Upper lobe of left lung (tissue), 6 donors: ENCODE data around the gene PCK2. TPM values are rescaled to one million over a fixed set of nuclear protein-coding genes. Genes with fewer than 3 reads are reported as not detected.

Source experiments
- ATAC-seq, 2 donors: fragments of 200-7000 bp; cut with Tn5 transposase; one replicate each; pipeline ENCODE4 v1.9.1; 2022; ENCODE audit warnings: mild to moderate bottlenecking in 2 of 2, moderate library complexity in 2 of 2; ENCODE audit not compliant: low FRiP score in 2 of 2
- DNase-seq, 2 donors: peaks; one replicate each; pipeline ENCODE4 v3.0.0-alpha.2; 2019 to 2020
- H3K27ac ChIP-seq, 4 donors: fragments of 200-600 bp; sonication (generic); one replicate each; pipeline ENCODE4 v1.5.1; 2016 to 2019
- H3K27me3 ChIP-seq, 4 donors: fragments of 200-600 bp; sonication (generic); one replicate each; pipeline ENCODE4 v1.5.1; 2017 to 2019
- H3K36me3 ChIP-seq, 4 donors: fragments of 200-600 bp; sonication (generic); one replicate each; pipeline ENCODE4 v1.5.1; 2016 to 2019
- H3K4me1 ChIP-seq, 4 donors: fragments of 200-600 bp; sonication (generic); one replicate each; pipeline ENCODE4 v1.5.1; 2018 to 2019
- H3K4me3 ChIP-seq, 4 donors: fragments of 200-600 bp; sonication (generic); one replicate each; pipeline ENCODE4 v1.5.1; 2017 to 2019; ENCODE audit warnings: mild to moderate bottlenecking in 2 of 4, moderate library complexity in 1 of 4
- H3K9me3 ChIP-seq, 4 donors: fragments of 200-600 bp; sonication (generic); one replicate each; pipeline ENCODE4 v1.5.1; 2018 to 2019
- CTCF ChIP-seq, 6 experiments: fragments of 450-650 bp in 4 of 6; fragments of 200-600 bp in 2 of 6; sonication (generic) in 2 of 6; IDR thresholded peaks; one replicate each; pipeline ENCODE4 v1.5.1; 2016 to 2019; ENCODE audit warnings: antibody characterized with exemption in 6 of 6
- EP300 ChIP-seq, 4 donors: sonication (generic); formaldehyde crosslinking; IDR thresholded peaks; one replicate each; pipeline ENCODE4 v1.5.1; 2017; ENCODE audit warnings: antibody characterized with exemption in 4 of 4, control low read depth in 2 of 4
- POLR2A ChIP-seq, 4 donors: fragments of 450-650 bp; IDR thresholded peaks; one replicate each; pipeline ENCODE4 v1.5.1; 2016 to 2017; ENCODE audit warnings: antibody characterized with exemption in 4 of 4, mild to moderate bottlenecking in 2 of 4
- POLR2AphosphoS5 ChIP-seq, 2 donors: sonication (generic); formaldehyde crosslinking; IDR thresholded peaks; one replicate each; pipeline ENCODE4 v1.5.1; 2017; ENCODE audit warnings: antibody characterized with exemption in 2 of 2
- WGBS, 2 donors: methylation state at CpG; one replicate each; pipeline ENCODE4 v1.1.5; 2017 to 2018; 5-methylcytosine and 5-hydroxymethylcytosine counted together
- total RNA-seq, 6 donors: library from RNA; depleted of rRNA in 4 of 6; stranded (reverse); fragments of >200 nt in 4 of 6; gene quantifications; one replicate each; pipeline versions ENCODE4 v1.1.0 to v1.2.1, GENCODE V29; 2016 to 2021
- donor health status: DM: no; HTN: no; CAD: no; lungs with moderate emphysema.
- donor health status: DM: no; HTN: yes; CAD: no; lungs with severe emphysema.

PCK2 gene
- total RNA-seq, 6 donors from 2014 or later, result 27.2 to 70.3 (median 34.9) TPM

DNA sequence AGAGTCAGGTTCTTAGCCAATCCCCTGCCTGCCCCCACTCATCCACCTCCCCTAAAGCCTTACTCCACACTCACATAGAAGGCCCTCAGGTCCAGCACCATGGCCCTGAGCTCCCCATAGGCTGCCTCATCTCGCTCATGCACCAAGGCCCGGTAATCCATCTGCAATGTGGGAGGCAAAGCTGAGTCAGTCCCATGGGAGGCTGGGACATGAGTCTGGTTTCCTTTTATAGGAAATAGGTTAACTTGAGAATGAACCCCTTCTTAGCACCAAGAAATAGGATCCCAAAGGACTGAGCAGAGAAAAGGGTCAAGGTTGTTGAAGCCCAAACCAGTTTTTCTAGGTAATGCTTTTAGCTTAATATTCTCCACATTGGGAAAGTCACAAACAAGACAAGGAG is 49.4 kb downstream of the PCK2 start:
- H3K4me3 ChIP-seq, result no peak overlapping the region
- no peak for DNase-seq
- H3K27ac ChIP-seq, result peak overlapping the region in 1 of 4 donors; percentile 11
- no peaks in the 10 kb centered on the region for H3K9me3 ChIP-seq
- H3K4me1 ChIP-seq, result peaks cover 33 to 50% (median 41%) of the 10 kb centered on the region in 4 donors
- no peaks in the 10 kb centered on the region for H3K27me3 ChIP-seq
- no peak for ATAC-seq
- no peak for TF ChIP-seq CTCF (IDR thresholded peaks at IDR 0.05)
- TF ChIP-seq POLR2AphosphoS5 (IDR thresholded peaks at IDR 0.05), result no peak
- TF ChIP-seq POLR2A (IDR thresholded peaks at IDR 0.05), result no peak
- TF ChIP-seq EP300 (IDR thresholded peaks at IDR 0.05), result no peak
- 93 to 95% methylated on average over 2 of the region's 2 CpGs for WGBS, 2 donors
- H3K36me3 ChIP-seq, result peaks cover 0 to 20% (median 17%) of the 10 kb centered on the region in 4 donors

DNA sequence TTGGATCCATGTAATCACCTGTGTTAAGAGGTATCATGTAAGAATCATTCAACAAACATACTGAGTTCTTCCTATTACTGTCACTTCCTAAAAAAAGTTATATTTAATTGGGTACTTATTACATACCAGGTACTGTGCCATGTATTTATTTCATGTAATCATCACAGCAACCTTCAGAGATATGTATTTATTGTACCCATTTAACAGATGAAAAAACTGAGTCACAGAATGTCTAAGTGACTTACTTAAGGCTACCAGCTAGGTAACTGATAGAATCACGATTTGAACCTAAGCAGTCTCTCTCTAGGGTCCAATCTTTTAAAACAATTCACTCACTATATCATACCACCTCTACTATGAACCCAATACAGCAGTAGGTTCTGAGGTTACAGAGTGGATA is 50.3 kb downstream of the PCK2 start:
- ATAC-seq (no peak), DNase-seq (no peak)
- H3K36me3 ChIP-seq, result peaks cover 8 to 20% (median 13%) of the 10 kb centered on the region in 4 donors
- H3K4me3 ChIP-seq, result no peak overlapping the region
- WGBS, 2 donors, result 88 to 100% methylated on average over 1 of the region's 1 CpG
- no peaks in the 10 kb centered on the region for H3K9me3 ChIP-seq
- peaks cover 35 to 55% (median 41%) of the 10 kb centered on the region in 4 donors for H3K4me1 ChIP-seq
- H3K27ac ChIP-seq, result peak overlapping the region in 1 of 4 donors; percentile 95
- no peaks in the 10 kb centered on the region for H3K27me3 ChIP-seq
- TF ChIP-seq EP300 (IDR thresholded peaks at IDR 0.05) (no peak), POLR2AphosphoS5 (IDR thresholded peaks at IDR 0.05) (no peak), CTCF (IDR thresholded peaks at IDR 0.05) (no peak), POLR2A (IDR thresholded peaks at IDR 0.05) (no peak)

- Histone ChIP-seq H3K27me3 (no peaks in the 10 kb centered on the region), H3K27ac (peak overlapping the region; percentile 87 to 96 (median 92)), H3K9me3 (no peaks in the 10 kb centered on the region), H3K4me3 (peak overlapping the region in 1 of 4 donors; percentile 92), H3K36me3 (peaks cover 14 to 25% (median 19%) of the 10 kb centered on the region in 4 donors), H3K4me1 (peaks cover 28 to 53% (median 35%) of the 10 kb centered on the region in 4 donors)
- DNase-seq, result no peak
- WGBS, 2 donors, result 94 to 100% methylated on average over 2 of the region's 2 CpGs
- TF ChIP-seq POLR2AphosphoS5 (IDR thresholded peaks at IDR 0.05), result no peak
- TF ChIP-seq CTCF (IDR thresholded peaks at IDR 0.05), result no peak
- no peak for TF ChIP-seq POLR2A (IDR thresholded peaks at IDR 0.05)
- TF ChIP-seq EP300 (IDR thresholded peaks at IDR 0.05), result no peak
- no peak for ATAC-seq
Observed at GRCh38 chr14:24145219-24145618, 51.1 kb downstream of the PCK2 start.

DNA sequence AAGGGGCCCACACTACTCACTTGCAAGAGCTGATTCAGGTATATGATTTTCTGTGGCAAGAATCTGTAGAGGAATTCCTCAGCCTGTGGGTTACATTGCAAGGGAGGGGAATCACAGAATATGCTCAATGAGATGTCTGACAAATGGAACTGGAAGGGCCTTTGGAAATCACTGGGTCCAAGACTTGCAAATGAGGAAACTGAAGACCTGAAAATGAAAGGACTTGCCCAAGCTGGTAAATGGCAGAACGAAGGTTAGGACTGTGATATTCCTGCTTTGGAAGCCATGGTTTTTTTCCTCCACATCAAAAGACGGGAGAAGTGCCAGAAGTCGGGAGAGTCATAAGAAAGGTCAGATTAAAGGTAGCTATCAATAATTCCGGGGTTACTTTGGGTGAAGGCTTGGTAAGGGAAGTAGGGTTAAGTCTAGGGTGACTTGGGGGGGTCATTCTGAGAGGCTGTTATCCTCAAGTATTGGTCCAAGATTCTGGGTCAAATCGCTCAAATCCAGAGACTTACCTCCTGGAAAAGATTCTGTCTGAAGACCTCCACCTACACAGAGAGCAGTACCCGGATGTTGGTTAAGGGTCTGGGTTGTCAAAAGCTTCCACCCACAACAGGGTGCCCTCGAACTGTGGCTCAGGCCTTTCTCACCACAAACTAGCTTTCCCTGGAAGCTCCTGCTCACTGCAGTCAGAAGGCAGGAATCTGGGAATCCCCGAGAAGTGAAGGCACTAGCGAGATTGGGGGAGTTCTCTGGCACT is 51.8 kb downstream of the PCK2 start:
- peaks cover 26 to 47% (median 29%) of the 10 kb centered on the region in 4 donors for H3K4me1 ChIP-seq
- ATAC-seq (no peak), DNase-seq (no peak)
- H3K27ac ChIP-seq, result peak overlapping the region; percentile 87 to 96 (median 92)
- no peaks in the 10 kb centered on the region for H3K9me3 ChIP-seq
- no peaks in the 10 kb centered on the region for H3K27me3 ChIP-seq
- WGBS, 2 donors, result 7 to 11% methylated on average over 7 to 9 of the region's 9 CpGs
- TF ChIP-seq CTCF (IDR thresholded peaks at IDR 0.05) (no peak), POLR2AphosphoS5 (IDR thresholded peaks at IDR 0.05) (no peak), POLR2A (IDR thresholded peaks at IDR 0.05) (no peak), EP300 (IDR thresholded peaks at IDR 0.05) (no peak)
- H3K36me3 ChIP-seq, result peaks cover 21 to 32% (median 25%) of the 10 kb centered on the region in 4 donors
- H3K4me3 ChIP-seq, result peak overlapping the region; percentile 43 to 99 (median 93)
